GM18502 (cell line): ENCODE results near the gene ACTL6A.
A peak's percentile ranks its signal among the peaks of the same experiment; 100 is the strongest.

ENCODE experiments used
- ATAC-seq: cut with Tn5 transposase; IDR thresholded peaks from one replicate; pipeline ENCODE4 v1.9.1; 2021; ENCODE audit warnings: mild to moderate bottlenecking; ENCODE audit not compliant: unreplicated experiment, poor library complexity

Gene ACTL6A

GRCh38 chr3:179589143-179589542 lies 26.4 kb downstream of the ACTL6A start:
- peak; percentile 67 for ATAC-seq

GRCh38 chr3:179590669-179591068 lies 27.9 kb downstream of the ACTL6A start:
- no peak for ATAC-seq

- no peak for ATAC-seq
Measured at GRCh38 chr3:179591313-179591712, 28.6 kb downstream of the ACTL6A start.

GRCh38 chr3:179599531-179599930 lies 36.8 kb downstream of the ACTL6A start:
- ATAC-seq, result no peak

DNA sequence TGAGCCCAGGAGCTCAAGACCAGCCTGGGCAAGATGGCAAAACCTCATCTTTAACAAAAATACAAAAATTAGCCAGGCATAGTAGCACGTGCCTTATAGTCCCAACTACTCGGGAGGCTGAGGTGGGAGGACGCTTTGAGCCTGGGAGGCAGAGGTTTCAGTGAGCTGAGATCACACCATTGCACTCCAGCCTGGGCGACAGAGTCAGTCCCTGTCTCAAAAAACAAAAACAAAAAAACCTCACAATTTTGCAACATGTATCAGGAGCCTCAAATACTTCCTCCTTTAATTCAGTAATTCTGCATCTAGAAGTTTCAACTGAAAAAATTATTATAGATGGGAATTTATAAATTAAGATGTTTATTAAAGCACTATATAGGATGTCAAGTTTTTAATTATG lies 40.6 kb downstream of the ACTL6A start:
- no peak for ATAC-seq

GRCh38 chr3:179603831-179604230 lies 41.1 kb downstream of the ACTL6A start:
- no peak for ATAC-seq

DNA sequence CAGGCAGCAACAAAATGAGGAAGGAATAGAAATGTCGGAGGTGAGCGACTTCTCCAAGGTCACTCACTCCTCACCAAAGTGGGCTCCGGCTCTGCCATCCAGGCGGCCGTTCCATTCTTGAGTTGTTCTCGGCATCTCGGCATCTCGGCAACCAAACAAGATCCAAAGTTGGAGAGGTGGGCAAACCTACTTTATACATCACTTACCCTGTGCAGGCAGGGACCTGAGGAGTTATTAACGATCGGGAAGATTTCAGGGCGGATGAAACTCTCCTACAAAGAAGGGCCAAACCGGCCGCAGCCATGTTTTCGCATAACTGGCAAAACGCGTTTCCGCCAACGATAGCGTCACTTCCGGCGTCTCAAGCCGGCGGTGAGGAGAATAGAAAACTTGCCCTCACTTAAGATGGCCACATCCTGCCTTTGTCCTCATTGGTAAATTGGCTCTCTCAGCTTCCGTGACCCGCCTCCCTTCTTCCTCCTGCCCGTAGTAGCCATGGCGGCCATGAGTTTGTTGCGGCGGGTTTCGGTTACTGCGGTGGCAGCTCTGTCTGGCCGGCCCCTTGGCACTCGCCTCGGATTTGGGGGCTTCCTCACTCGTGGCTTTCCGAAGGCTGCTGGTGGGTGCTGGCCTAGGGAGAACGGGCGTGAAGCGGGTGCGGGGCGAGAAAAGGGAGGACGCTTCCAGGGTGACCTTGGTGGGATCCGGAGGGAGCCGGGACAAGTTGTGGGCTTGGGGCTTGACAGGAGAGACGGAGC lies 41.8 kb downstream of the ACTL6A start, which contains the start of the genes MRPL47 and NDUFB5:
TSS of gene MRPL47 (minus strand) at position 318 of the 758 bp plus-strand sequence. CDS start at position 304, 14 bp downstream.
TSS of gene NDUFB5 (plus strand) at position 474 of the 758 bp plus-strand sequence. CDS start at position 496, 22 bp downstream.
- ATAC-seq, result peak; percentile 94

DNA sequence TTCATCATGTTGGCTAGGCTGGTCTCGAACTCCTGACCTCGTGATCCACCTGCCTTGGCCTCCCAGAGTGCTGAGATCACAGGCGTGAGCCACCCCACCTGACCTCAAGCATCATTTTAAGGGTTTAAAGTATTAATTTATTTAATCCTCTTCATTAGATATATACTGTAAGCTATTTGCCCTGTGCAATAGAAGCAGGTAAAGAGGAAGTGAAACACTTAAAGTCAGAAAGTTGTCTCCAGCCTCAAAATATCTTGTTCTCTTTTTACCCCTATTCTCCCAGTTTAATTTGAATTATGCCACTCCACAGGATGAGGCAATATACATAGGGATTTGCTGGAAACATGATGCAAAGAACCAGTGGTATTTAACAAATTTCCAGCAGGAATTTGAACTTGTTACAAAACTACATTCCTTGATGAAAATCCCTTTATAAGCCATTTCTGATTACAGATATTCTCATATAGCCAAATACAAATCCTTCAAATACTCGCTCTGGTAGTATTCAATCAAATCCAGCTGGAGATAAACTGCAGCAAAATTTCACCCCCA lies 43.9 kb downstream of the ACTL6A start:
- no peak for ATAC-seq

GRCh38 chr3:179608931-179609720 lies 46.4 kb downstream of the ACTL6A start:
- ATAC-seq, result peak; percentile 66

DNA sequence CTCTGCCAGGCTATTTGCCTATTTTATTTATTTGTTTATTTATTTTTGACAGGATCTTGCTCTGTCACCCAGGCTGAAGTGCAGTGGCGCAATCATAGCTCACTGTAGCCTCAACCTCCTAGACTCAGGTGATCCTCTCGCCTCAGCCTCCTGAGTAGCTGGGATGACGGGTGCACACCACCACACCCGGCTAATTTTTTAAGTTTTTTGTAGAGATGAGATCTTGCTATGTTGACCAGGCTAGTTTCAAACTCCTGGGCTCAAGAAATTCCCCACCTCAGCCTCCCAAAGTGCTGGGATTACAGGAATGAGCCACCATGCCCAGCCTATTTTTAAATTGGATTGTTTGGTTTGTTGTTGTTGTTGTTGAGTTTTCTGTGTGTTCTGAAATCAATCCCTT lies 47.3 kb downstream of the ACTL6A start:
- no peak for ATAC-seq

DNA sequence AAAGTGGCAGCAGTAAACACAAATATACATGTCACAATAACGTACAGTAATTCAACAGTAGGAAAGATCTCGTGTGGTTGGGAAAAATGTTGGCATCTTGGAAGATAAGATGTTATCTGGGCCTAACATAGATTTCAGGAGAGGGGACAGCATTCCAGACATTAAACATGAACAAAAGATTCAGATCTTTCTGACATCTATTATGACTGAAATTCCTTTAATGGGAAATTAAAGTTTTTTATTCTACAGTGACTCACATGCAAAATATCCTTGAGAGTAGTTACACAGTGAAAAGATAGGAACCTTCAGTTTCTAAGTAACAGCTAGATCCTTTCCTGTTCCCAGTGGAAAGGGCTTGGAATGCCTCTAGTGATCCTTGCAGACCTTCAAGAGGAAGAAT lies 51.1 kb downstream of the ACTL6A start:
- no peak for ATAC-seq

- no peak for ATAC-seq
Measured at GRCh38 chr3:179615458-179616173, 52.9 kb downstream of the ACTL6A start.

GRCh38 chr3:179622023-179622422 lies 59.3 kb downstream of the ACTL6A start:
- ATAC-seq, result no peak

DNA sequence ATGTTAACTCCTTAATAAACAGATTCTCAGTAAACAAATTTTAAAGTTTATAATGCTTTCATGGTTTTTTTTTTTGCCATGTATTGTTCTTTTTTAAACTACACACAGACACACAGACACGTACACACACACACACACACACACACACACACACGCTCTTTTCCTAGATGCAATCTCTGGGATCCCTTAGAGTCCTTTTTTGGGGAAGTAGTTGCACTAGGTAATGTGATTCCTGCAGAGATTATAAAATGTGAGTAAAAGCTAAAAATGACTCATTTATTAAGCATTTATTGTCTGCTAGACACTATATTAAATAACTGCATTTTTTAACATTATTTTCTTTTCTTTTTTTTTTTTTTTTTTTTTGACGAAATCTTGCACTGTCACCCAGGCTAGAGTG lies 61.7 kb downstream of the ACTL6A start:
- no peak for ATAC-seq

DNA sequence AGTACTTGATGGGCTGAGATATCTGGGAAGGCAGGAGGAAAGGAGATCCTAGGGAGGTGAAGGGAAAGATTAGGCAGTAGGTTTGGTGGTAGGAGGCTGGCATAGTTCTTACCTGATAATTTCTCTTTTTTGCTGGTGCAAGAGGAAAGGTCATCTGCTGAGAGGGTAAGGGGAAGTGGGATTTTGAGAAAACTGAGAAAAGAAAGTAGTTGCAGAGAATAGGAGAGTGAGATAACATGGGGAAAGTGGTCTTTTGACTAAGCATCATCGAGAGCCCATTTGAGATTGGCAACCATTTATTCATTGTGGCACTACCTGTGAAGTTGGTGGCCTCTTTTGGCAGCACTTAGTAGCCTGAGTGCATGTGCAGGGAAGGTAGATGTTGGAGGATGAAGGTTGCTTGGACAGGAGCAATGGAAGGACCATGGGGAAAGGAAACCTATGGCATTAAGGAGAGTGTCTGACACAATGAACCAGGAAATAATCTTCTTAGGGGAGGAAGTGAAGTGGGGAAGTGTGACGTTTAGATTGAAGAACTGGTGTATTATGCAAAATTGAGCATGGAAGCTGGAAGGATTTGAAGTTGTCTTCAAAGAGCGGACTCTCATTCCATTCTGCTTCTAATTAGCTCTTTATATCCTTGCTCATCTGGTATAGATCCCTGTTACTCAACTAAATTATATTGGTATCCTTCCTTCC lies 68.2 kb downstream of the ACTL6A start:
- no peak for ATAC-seq
